ENCODE results near the gene PSMD9. TPM values are rescaled to one million over a fixed set of nuclear protein-coding genes. Genes with fewer than 3 reads are reported as not detected.
"Not testable (repeated sequence)": the region's sequence is repeated elsewhere in the genome, so short reads cannot be mapped to it uniquely, and the experiment has no call there.

The PSMD9 gene
- total and polyA plus RNA-seq, 12 donors = 13.6 to 117 (median 34.4) TPM

GRCh38 chr12:121843236-121843982, 45.2 kb upstream of the PSMD9 start:
- peaks cover 0 to 16% (median 11%) of the 10 kb centered on the region in 9 donors for H3K4me1 ChIP-seq
- 68% methylated on average over 13 of the region's 13 CpGs for WGBS, 2 donors
- DNase-seq = no peak
- H3K36me3 ChIP-seq = no peaks in the 10 kb centered on the region
- ATAC-seq = no peak
- no peak overlapping the region for H3K27ac ChIP-seq
- H3K27me3 ChIP-seq = no peaks in the 10 kb centered on the region
- TF ChIP-seq CTCF (IDR thresholded peaks at IDR 0.05) = no peak
- intact Hi-C loops (cut with DNase I) = no loop called here
- H3K4me3 ChIP-seq = no peak overlapping the region
- H3K9me3 ChIP-seq = no peaks in the 10 kb centered on the region

- no peak for TF ChIP-seq CTCF (IDR thresholded peaks at IDR 0.05)
- 97 to 98% methylated on average over 1 of the region's 1 CpG for WGBS, 2 donors
- intact Hi-C loops (cut with DNase I) = no loop called here
Observed at GRCh38 chr12:121845701-121846100, 42.9 kb upstream of the PSMD9 start.

GRCh38 chr12:121849211-121849610, 39.4 kb upstream of the PSMD9 start:
- 94 to 98% methylated on average over 6 of the region's 6 CpGs for WGBS, 2 donors
- intact Hi-C loops (cut with DNase I) = no loop called here
- no peak for TF ChIP-seq CTCF (IDR thresholded peaks at IDR 0.05)
- Histone ChIP-seq H3K27me3 (no peaks in the 10 kb centered on the region), H3K27ac (no peak overlapping the region), H3K4me3 (no peak overlapping the region), H3K9me3 (no peaks in the 10 kb centered on the region), H3K36me3 (no peaks in the 10 kb centered on the region), H3K4me1 (no peaks in the 10 kb centered on the region)
- ATAC-seq (no peak), DNase-seq (no peak)

More at GRCh38 chr12:121845701-121846100, 42.9 kb upstream of the PSMD9 start:
- ATAC-seq (no peak), DNase-seq (no peak)
- Histone ChIP-seq H3K4me1 (no peaks in the 10 kb centered on the region), H3K9me3 (no peaks in the 10 kb centered on the region), H3K36me3 (no peaks in the 10 kb centered on the region), H3K27me3 (no peaks in the 10 kb centered on the region), H3K27ac (no peak overlapping the region), H3K4me3 (no peak overlapping the region)

- Histone ChIP-seq H3K9me3 (no peaks in the 10 kb centered on the region), H3K4me3 (no peak overlapping the region), H3K4me1 (no peaks in the 10 kb centered on the region), H3K36me3 (no peaks in the 10 kb centered on the region), H3K27me3 (no peaks in the 10 kb centered on the region), H3K27ac (no peak overlapping the region)
- TF ChIP-seq CTCF (IDR thresholded peaks at IDR 0.05) = no peak
- intact Hi-C loops (cut with DNase I) = no loop called here
- no peak for DNase-seq
- WGBS, 2 donors = 77 to 82% methylated on average over 13 of the region's 13 CpGs
- no peak for ATAC-seq
Observed at GRCh38 chr12:121849665-121850064, 38.9 kb upstream of the PSMD9 start.

- H3K4me1 ChIP-seq; intact Hi-C loops (cut with DNase I); H3K4me3 ChIP-seq; H3K36me3 ChIP-seq; H3K27me3 ChIP-seq; H3K27ac ChIP-seq; ATAC-seq; H3K9me3 ChIP-seq; DNase-seq: not testable (repeated sequence)
- 54 to 75% methylated on average over 3 of the region's 3 CpGs for WGBS, 2 donors
Observed at GRCh38 chr12:121852392-121852791, 36.2 kb upstream of the PSMD9 start.

Data from heart right ventricle (tissue), 16 donors.